Measurements from ENCODE around the gene CRIP2. TPM values are rescaled to one million over a fixed set of nuclear protein-coding genes. Genes with fewer than 3 reads are reported as not detected.

Gene CRIP2
- total and polyA plus RNA-seq, 9 donors: 0.35 to 242 (median 47.8) TPM

DNA sequence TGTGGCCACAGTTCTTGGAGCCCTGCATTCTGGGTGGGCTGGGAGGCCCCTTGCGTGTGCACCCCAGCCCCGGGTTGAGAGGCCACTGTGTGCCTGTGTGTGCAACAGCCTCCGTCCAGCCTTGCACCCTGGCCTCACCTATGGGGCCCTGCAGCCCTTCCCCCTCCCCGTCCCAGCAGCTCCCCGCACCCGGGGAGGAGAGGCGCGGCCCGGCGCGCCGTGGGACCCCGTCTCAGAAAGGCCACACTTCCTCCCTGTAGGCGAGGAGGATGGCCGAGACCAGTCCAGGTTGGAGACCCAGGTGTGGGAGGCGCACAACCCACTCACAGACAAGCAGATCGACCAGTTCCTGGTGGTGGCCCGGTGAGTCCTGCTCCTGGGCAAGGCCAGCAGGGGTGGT is 16.6 kb upstream of the CRIP2 start:
- no peaks in the 10 kb centered on the region for H3K9me3 ChIP-seq
- TF ChIP-seq, protein P1, sequence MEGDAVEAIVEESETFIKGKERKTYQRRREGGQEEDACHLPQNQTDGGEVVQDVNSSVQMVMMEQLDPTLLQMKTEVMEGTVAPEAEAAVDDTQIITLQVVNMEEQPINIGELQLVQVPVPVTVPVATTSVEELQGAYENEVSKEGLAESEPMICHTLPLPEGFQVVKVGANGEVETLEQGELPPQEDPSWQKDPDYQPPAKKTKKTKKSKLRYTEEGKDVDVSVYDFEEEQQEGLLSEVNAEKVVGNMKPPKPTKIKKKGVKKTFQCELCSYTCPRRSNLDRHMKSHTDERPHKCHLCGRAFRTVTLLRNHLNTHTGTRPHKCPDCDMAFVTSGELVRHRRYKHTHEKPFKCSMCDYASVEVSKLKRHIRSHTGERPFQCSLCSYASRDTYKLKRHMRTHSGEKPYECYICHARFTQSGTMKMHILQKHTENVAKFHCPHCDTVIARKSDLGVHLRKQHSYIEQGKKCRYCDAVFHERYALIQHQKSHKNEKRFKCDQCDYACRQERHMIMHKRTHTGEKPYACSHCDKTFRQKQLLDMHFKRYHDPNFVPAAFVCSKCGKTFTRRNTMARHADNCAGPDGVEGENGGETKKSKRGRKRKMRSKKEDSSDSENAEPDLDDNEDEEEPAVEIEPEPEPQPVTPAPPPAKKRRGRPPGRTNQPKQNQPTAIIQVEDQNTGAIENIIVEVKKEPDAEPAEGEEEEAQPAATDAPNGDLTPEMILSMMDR (IDR thresholded peaks at IDR 0.05): no peak
- no peak for TF ChIP-seq POLR2A (IDR thresholded peaks at IDR 0.05)
- TF ChIP-seq EP300 (IDR thresholded peaks at IDR 0.05): no peak
- no peaks in the 10 kb centered on the region for H3K36me3 ChIP-seq
- H3K27me3 ChIP-seq: no peaks in the 10 kb centered on the region
- no peak for DNase-seq
- 85 to 87% (median 86%) methylated on average over 18 of the region's 18 CpGs for WGBS, 3 donors
- no peaks in the 10 kb centered on the region for H3K4me1 ChIP-seq (ENCODE audit: insufficient read depth)
- H3K4me3 ChIP-seq: no peak overlapping the region
- intact Hi-C loops (cut with DNase I): no loop called here
- H3K27ac ChIP-seq: no peak overlapping the region

DNA sequence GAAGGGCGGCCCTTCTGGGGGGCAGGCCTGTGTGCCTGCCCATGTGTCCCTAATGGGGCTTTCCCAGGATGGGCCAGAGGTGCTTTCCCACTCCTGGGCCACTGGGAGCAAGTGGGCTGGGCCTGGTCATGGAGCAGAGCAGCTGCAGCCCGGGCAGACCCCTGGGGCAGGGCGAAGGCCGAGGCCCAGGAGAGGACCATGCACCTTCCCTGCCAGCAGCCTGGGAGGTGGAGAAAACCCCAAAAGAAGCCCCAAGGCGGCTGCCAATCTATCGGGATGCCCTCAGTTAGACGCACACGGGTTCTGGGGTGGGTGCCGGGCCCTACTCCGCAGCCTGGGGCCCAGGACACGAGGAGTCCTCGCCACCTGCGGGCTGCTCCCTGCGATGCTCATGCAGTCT is 16.1 kb upstream of the CRIP2 start:
- Histone ChIP-seq H3K27me3 (no peaks in the 10 kb centered on the region), H3K4me3 (no peak overlapping the region), H3K27ac (no peak overlapping the region), H3K4me1 (ENCODE audit: insufficient read depth) (no peaks in the 10 kb centered on the region), H3K36me3 (no peaks in the 10 kb centered on the region), H3K9me3 (no peaks in the 10 kb centered on the region)
- intact Hi-C loops (cut with DNase I): no loop called here
- 87 to 88% (median 87%) methylated on average over 9 to 14 of the region's 14 CpGs for WGBS, 3 donors
- DNase-seq: no peak
- TF ChIP-seq EP300 (IDR thresholded peaks at IDR 0.05) (no peak), POLR2A (IDR thresholded peaks at IDR 0.05) (no peak)
- TF ChIP-seq, protein P1 (IDR thresholded peaks at IDR 0.05): no peak

DNA sequence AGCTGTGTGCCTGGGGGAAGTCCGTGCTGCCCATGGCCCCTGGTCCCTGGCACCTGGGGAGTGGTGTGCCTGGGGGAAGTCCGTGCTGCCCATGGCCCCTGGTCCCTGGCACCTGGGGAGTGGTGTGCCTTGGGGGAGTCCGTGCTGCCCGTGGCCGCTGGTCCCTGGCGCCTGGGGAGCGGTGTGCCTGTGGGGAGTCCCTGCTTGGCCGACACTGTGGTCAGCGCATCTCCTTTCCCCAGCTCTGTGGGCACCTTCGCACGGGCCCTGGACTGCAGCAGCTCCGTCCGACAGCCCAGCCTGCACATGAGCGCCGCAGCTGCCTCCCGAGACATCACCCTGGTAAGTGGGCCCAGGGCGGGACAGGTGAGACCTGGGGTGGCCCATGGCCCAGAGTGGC is 14.5 kb upstream of the CRIP2 start:
- no peak overlapping the region for H3K27ac ChIP-seq
- DNase-seq: no peak
- H3K4me1 ChIP-seq (ENCODE audit: insufficient read depth): no peaks in the 10 kb centered on the region
- no peaks in the 10 kb centered on the region for H3K27me3 ChIP-seq
- TF ChIP-seq POLR2A (IDR thresholded peaks at IDR 0.05) (no peak), EP300 (IDR thresholded peaks at IDR 0.05) (no peak)
- TF ChIP-seq, protein P1 (IDR thresholded peaks at IDR 0.05): no peak
- H3K4me3 ChIP-seq: no peak overlapping the region
- no peaks in the 10 kb centered on the region for H3K9me3 ChIP-seq
- WGBS, 3 donors: 93 to 95% (median 93%) methylated on average over 16 to 17 of the region's 17 CpGs
- intact Hi-C loops (cut with DNase I): no loop called here
- H3K36me3 ChIP-seq: no peaks in the 10 kb centered on the region

DNA sequence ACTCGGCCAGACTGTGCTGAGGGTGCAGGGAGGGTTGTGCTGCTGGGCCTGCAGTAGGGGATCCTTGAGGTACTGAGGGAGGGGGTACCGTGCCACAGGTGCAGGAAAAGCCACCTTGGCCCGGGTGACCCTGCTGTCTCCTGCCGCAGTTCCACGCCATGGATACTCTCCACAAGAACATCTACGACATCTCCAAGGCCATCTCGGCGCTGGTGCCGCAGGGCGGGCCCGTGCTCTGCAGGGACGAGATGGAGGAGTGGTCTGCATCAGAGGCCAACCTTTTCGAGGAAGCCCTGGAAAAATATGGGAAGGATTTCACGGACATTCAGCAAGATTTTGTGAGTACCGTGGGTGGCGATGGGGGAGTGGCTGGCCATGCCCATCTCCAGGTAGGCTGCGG is 14.0 kb upstream of the CRIP2 start:
- DNase-seq: no peak
- Histone ChIP-seq H3K27ac (no peak overlapping the region), H3K36me3 (no peaks in the 10 kb centered on the region), H3K4me1 (ENCODE audit: insufficient read depth) (no peaks in the 10 kb centered on the region), H3K27me3 (no peaks in the 10 kb centered on the region), H3K9me3 (no peaks in the 10 kb centered on the region), H3K4me3 (no peak overlapping the region)
- 84 to 88% (median 85%) methylated on average over 17 of the region's 17 CpGs for WGBS, 3 donors
- no peak for TF ChIP-seq POLR2A (IDR thresholded peaks at IDR 0.05)
- TF ChIP-seq, protein P1 (IDR thresholded peaks at IDR 0.05): no peak
- no peak for TF ChIP-seq EP300 (IDR thresholded peaks at IDR 0.05)
- intact Hi-C loops (cut with DNase I): no loop called here

DNA sequence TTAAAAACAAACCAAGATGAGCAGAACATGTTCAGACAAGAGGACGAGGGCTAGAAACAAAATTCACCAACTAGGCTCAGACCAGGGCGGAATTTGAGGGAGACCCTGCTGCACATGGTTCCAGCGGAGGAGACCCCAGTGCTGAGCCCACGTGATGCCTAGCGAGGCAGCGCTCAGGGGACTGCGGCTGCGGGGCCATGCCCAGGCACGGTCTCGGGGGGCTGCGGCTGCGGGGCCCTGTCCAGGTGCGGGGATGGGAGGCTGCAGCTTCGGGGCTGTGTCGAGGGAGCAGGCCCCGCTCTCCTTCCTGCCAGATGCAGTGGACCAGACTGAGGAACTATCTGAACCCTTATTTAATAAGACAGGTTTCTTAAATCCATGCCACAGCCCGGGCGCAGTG is 12.7 kb upstream of the CRIP2 start:
- intact Hi-C loops (cut with DNase I): no loop called here
- Histone ChIP-seq H3K36me3 (no peaks in the 10 kb centered on the region), H3K9me3 (no peaks in the 10 kb centered on the region), H3K27me3 (no peaks in the 10 kb centered on the region), H3K4me1 (ENCODE audit: insufficient read depth) (no peaks in the 10 kb centered on the region), H3K27ac (no peak overlapping the region), H3K4me3 (no peak overlapping the region)
- WGBS, 3 donors: 95 to 97% (median 96%) methylated on average over 18 of the region's 18 CpGs
- no peak for DNase-seq
- TF ChIP-seq, protein P1 (IDR thresholded peaks at IDR 0.05): no peak
- TF ChIP-seq EP300 (IDR thresholded peaks at IDR 0.05) (no peak), POLR2A (IDR thresholded peaks at IDR 0.05) (no peak)

Measured in ovary (tissue), 9 donors.